GM18498 (cell line): ENCODE data around the gene KRIT1.
"Not testable (repeated sequence)": the region's sequence is repeated elsewhere in the genome, so short reads cannot be mapped to it uniquely, and the experiment has no call there.

ENCODE experiments used
- ATAC-seq: cut with Tn5 transposase; IDR thresholded peaks from one replicate; pipeline ENCODE4 v1.9.1; 2021; ENCODE audit warnings: mild to moderate bottlenecking, moderate library complexity; ENCODE audit not compliant: unreplicated experiment

KRIT1 gene

DNA sequence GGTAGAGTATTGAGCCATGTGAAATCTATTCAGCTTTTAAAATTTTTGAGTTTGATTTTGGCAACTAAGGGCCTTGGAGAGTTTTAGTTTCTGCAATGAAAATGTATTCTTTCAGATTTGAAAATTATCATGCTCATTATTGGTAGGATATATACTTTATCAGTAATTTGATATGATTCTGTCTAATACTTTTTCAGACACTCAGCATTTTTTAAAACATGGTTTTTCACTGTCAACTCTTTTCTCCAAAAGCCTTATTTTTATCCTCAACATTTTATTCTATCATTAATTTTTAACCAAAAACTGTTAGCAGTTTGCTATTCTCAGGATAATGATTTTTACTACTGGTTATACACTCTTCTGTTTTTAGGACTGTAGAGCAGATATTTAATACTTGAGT lies 4.9 kb upstream of the KRIT1 start:
- ATAC-seq = no peak

- ATAC-seq = peak; percentile 36
Observed at GRCh38 chr7:92246360-92247101, 817 bp upstream of the KRIT1 start.

GRCh38 chr7:92244808-92245486 lies 767 bp downstream of the KRIT1 start:
- no peak for ATAC-seq

DNA sequence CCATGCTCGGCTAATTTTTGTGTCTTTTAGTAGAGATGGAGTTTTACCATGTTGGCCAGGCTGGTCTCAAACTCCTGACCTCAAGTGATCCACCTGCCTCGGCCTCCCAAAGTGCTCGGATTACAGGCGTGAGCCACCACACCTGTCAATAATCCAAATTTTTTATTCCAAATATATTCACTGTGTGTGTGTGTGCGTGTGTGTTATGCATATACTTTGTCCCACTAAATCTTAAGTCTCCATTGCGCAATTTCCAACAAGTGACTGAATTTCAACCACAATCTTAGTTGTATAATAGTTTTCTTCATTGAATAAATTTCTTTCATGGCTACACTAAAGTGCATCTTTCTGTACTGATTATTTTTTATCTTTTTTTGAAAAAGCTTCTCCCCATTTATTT lies 2.7 kb downstream of the KRIT1 start:
- no peak for ATAC-seq

DNA sequence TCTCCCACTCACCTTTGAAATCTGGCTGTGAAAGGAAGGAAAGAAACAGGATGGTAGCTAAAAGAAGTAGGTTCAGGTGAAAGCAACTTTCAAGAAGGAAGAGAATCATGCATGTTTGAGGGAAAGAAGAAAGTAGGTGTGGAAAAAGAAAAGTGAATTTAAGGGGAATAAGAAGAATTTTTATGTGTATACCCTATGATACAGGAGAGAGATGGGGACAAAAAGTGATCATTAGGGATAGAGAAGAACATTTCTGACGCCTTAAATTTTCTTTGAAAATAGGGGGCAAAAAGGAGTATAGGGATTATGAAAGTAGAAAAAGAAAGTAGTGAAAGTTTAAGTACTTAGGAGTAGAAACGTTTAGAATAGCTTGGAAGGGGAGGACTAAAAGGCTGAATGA lies 15.2 kb downstream of the KRIT1 start:
- ATAC-seq = no peak

DNA sequence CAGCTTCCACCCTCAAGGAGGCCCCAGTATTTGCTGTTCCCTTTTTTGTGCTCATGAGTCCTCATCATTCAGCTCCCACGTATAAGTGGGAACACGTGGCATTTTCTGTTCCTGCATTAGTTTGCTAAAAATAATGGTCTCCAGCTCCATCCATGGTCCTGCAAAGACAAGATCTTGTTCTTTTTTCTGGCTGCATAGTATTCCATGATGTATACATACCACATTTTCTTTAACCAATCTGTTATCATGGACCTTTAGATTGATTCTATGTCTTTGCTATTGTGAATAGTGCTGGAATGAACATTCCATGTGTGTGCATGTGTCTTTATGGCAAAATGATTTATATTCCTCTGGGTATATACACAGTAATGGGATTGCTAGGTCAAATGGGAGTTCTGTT lies 17.0 kb downstream of the KRIT1 start:
- ATAC-seq = no peak

DNA sequence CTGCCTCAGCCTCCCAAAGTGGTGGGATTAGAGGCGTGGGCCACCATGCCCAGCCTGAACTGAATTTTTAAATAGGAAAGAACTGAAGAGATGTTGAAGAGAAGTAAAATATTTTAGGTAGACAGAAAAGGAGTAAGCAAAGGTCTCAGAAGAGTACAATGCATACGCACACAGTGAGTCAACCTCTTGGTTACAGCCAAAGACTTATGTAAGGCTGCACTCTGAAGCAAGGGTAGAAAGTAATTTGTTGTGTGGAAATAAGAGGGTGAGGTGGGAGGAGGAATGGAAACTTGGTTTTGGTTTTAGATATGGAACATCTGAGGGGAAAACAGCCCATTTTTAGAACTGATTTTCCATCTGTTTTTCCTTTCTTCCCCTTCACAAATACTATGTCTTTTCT lies 17.6 kb downstream of the KRIT1 start:
- ATAC-seq = no peak

GRCh38 chr7:92226981-92227380 lies 18.7 kb downstream of the KRIT1 start:
- ATAC-seq = no peak

DNA sequence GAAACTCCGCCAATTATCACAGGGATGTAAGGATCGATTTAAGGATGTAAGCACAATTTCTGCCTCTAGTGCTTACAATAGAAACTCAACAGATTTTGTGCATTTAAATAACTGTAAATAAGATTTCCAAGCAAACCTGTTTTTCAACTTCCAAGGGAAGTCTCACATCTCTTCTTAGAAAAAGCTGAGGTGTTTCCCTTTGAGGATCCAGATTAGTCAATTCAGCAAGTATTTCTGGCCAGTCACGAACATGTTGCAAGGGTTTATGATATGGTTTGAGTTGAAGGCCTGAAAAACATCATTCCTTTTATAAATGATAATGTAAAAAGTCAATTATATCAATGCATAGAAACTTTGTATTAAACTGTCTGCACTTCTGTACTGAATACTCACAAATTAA lies 23.9 kb downstream of the KRIT1 start:
- ATAC-seq = no peak

GRCh38 chr7:92206672-92207071 lies 39.0 kb downstream of the KRIT1 start:
- no peak for ATAC-seq

- no peak for ATAC-seq
Observed at GRCh38 chr7:92205987-92206386, 39.7 kb downstream of the KRIT1 start.

DNA sequence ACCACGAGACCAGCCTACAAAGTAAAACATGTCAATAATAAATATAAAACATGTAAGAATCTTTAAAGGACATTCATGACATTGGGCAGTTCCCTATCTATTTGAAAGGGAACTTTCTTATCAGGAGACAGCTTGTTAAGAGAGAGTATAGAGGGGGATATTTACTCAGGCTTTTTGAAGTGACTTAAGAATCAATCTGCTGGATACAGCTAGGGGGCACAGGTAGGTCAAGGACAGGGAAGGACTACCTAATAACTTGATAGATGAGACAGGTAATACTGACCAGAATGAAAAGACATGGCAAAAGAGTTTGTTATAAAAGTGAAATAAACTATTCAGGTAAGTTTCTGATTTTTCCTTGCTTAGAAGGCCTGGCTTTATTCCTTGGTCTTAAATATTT lies 44.9 kb downstream of the KRIT1 start:
- no peak for ATAC-seq

DNA sequence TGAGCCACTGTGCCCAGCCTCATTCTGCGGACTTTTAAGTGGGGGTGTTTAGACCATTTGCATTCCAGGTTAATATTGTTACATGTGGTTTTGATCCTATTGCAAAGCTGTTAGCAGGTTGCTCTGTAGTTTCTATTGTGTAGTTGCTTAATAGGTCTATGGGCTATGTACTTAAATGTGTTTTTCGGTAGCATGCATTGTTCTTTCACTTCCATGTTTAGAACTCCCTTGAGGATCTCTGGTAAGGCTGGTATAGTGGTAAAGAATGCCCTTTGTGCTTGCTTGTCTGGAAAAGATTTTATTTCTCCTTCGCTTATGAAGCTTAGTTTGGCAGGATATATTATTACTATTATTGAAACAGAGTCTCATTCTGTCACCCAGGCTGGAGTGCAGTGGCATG lies 53.4 kb downstream of the KRIT1 start:
- no peak for ATAC-seq

- not testable (repeated sequence) for ATAC-seq
Observed at GRCh38 chr7:92189246-92189645, 56.5 kb downstream of the KRIT1 start.

DNA sequence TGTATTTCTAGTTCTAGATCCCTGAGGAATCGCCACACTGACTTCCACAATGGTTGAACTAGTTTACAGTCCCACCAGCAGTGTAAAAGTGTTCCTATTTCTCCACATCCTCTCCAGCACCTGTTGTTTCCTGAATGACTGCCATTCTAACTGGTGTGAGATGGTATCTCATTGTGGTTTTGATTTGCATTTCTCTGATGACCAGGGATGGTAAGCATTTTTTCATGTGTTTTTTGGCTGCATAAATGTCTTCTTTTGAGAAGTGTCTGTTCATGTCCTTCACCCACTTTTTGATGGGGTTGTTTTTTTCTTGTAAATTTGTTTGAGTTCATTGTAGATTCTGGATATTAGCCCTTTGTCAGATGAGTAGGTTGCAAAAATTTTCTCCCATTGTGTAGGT lies 61.4 kb downstream of the KRIT1 start:
- not testable (repeated sequence) for ATAC-seq

- peak; percentile 100 for ATAC-seq
Observed at GRCh38 chr7:92178928-92179924, 66.5 kb downstream of the KRIT1 start, which contains the start of gene LRRD1. Gene LRRD1 (minus strand): TSS chr7:92179142. CDS start chr7:92165202, 13,940 bp downstream.

GRCh38 chr7:92177362-92177761 lies 68.4 kb downstream of the KRIT1 start:
- no peak for ATAC-seq

GRCh38 chr7:92169529-92169928 lies 76.2 kb downstream of the KRIT1 start:
- ATAC-seq = not testable (repeated sequence)

DNA sequence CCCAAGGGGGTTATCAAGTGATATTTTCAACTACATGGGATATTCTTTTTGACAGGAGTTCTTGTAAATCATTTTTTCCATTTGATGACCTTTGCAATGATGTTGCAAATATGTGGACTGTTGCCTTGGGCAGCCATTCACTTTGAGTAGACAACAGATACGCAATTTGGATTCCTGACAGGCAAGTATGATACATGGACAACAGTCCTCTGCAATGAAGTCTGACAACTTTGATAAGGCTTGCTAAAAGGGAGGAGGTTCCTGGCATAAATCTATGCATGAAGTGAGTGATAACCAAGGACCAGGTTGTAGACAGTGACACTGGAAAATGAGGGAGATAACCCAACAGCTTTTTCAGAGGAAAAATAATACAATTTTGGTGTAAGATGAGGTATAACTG lies 84.4 kb downstream of the KRIT1 start:
- no peak for ATAC-seq

DNA sequence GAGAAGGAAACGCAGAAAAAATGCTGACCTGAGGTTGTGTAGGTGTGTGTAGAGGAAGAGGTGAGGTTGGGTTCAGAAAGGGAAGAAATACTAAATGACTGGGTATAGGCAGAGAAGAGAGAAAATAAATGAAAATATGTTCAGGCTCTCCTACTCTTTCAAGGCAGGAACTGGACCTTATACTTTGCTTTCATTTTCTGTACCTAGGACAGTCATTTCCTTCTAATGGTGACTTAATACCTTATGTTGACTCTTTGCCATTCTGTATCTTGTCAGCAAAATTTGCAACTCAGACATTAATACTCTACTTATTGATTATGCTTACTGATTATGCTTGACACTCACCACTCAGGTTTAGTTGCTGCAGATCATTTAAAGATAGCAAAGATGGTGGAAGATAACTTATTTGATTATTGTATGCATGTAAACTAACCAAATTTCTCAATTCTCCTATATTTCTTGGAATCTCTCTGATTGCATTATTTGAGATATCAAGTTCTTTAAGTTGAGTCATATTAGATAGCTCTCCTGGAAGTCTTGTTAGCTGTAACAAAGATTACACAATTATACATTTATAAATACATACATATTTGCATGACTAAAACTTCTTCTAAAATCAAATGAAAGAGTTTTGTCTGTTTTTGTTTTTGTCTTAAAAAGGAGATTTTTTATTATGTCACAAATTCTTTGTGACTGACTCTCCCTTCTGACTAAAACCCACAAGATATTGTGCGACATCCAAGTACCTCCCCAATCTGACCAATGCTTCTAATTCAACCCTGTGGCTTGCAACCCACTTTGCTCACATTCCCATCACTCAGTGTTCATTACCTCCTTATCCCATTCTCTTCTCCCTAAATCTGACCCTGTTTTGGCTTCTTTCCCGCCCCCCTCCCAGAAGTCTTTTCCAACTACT lies 86.8 kb downstream of the KRIT1 start:
- peak; percentile 77 for ATAC-seq
